GM19468 (cell line): ENCODE results near the gene TRIB2.

Experiments
- ATAC-seq: cut with Tn5 transposase; IDR thresholded peaks from one replicate; pipeline ENCODE4 v1.9.1; 2021; ENCODE audit warnings: mild to moderate bottlenecking, moderate library complexity, moderate number of reproducible peaks; ENCODE audit not compliant: unreplicated experiment; ENCODE audit errors: extremely low read depth

TRIB2 gene

DNA sequence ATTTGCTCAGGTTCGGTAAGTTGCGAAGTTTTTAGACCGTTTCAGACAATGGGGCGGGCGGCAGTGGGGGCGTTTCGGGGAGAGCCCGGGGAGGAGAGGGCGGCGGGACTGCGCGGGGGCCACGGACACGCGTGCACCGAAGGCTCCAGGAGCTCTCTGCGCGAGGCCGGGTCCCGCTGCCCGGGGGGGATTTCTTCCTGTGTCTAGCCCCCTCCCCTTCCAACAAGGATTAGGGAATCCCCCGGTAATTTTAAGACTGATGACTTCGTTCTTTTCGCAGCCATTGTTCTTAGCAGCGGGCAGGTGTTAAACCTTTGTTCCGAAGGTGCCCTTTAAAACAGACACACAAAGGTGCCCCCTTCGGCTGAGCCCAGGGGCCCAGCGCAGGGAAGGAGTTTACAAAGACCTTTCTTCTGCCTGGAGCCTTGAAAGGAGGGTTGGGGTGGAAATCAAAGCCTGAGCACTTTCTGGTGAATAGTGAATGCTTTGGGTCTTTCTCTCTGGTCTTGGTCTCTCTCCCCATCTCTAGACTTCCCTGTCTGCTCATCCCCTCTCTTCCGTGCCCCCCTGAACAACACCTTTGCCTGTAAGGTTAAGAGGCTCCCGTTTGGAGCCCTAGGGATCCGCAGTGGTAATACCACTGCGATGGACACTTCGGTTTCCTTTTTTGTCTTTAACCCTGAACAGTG, 2.1 kb downstream of the TRIB2 start:
- no peak for ATAC-seq

DNA sequence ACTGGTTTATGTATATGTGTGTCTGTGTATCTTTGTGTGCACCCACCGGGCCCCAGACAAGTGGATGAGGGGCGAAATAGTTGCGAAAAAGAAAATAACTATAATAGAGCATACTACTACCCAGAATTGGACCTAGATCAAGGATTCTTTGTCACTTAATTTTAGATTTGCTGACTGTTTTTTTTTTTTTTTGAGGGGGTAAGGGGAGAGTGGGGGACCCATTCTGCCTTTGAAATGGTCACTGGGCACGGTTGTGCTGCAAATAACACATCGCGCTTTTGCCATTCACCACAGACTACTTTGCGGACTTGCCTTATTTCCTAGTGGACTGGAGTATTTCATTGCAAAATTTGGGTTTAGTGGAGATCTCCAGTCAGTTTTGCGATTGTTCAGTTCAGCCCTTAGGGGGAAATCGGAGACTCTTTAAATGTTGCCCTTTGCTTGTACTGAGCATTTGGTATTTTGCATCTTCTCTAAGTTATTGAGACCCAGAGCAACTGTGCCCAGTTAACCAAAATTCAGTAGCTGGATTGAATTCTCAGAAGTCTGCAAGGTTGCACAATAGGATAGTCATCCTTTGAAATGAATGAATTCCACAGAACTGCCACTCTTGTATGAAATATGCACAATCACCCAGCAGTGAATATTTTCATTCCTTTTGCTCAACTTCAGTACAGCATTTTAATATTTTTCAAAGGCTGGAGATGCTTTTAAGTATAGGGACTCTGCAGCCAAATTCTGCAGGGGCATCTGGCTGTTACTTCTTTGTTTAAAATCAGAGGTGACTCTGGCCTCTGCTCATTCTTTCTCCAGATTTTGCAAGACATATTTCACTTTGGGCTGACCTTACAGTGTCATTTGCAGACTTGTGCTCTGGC, 2.9 kb downstream of the TRIB2 start:
- ATAC-seq = no peak

DNA sequence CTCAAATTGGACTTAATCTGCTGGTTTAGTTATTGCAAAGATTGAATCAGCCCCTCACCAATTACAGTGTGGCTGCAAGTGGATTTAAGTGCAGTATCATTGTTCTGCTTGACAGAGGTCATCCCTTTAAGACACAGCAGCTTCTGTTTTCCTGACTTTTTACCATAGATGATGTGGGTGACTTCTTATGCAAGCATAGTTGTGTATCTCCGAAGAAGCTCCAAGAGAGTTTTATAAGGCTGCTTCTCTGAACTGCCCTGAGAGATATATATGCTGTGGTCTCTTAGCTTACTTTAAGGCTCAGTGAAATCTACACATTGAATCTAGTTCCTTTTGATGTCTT, 3.5 kb downstream of the TRIB2 start:
- ATAC-seq = no peak

- ATAC-seq = no peak
Observed at GRCh38 chr2:12720754-12721378, 4.1 kb downstream of the TRIB2 start.

DNA sequence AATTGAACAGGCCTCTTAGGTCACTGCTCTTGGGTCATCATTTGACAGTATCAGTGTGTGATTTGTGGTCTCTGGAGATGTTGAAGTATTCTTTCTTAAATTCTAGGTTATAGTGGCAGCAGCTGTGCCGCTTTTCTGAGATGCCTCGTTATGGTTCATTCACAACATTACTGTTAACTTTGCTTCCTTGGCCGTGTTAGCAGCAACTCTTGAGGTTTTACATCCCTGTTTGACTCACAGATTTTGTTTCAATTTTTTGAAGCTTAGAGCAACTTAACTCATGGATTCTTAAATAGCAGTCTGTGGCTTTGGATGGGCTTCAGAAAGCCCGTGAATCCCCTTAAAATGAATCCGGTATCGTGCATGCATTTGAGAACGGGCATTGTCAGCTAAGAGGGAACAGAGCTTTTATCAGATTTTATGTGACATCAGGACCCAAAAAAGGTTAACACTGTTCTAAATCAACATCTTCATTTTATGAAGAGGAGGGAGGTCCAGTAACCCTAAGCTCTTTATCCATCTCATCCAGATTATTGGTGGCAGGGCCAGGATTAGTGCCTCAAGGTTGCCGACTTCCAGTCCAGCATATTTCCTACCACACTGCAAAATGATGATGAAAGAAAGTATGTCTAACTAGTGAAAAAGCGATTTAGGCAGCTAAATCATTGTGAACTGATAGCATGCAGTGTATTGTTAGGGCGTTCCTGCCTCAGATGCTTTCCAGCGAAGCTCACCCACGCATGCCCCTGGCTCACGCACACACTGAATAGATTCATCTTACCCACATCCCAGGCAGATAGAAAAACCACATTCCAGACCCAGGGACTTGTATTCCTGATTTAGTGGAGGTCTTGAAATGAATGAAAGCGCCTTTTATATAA, 5.1 kb downstream of the TRIB2 start:
- no peak for ATAC-seq

DNA sequence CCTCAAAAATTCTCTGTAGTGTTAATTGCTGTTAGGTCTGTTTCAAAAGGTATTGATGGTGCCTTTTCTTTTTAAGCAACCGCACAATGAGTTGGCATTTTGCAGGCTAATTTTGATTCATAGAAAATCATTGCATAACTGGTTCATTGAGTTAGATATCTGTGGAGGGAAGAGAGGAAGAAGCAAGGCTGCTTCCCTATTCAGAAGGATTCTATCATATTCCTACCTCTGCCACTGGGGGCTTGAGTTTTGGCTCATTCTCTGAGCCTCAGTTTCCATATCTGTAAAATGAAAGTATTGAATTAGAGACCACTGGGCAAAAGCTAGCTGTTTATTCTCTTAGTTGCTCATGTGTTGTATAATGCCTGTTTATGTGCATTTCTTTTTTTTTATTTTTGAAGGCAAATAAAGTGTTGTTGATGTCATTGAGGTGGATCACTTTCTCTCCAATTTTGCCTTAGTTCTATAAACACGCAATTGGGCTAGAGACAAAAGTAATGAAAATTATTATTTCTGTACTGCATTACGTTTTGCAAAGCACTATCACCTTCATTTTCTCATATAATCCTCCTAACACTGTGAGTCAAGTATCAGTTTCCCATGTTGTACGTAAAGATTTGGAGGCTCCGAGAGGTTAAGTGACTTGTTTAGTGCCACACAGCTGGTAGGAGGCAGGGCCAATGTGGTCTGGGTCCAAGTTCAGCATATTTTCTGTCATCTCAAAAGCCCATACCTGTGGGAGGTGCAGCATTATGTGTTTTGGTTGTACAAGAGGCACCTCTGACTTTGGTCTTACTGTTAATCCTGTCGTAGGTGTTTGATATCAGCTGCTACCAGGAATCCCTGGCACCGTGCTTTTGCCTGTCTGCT, 5.9 kb downstream of the TRIB2 start:
- no peak for ATAC-seq

GRCh38 chr2:12723736-12724463, 7.2 kb downstream of the TRIB2 start:
- no peak for ATAC-seq

GRCh38 chr2:12725233-12726187, 8.8 kb downstream of the TRIB2 start:
- ATAC-seq = no peak

DNA sequence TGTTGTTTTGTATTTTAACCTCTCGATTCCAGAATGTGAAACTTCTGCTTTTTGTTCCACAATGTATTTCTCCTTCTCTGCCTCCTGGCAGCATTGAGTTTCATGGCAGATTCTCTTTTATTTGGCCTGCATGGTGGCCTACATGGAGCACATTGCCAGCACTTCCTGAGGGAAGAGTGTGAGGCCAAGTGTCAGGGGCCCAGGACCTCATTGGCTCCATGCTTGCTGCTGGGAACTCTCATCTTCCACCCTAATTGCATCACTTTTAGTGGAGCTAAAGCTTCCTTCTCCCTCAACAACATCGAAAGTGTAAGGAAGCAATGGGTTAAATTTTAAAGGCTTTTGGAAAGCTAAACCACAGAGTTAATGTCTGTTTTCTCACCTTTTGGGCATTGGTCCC, 9.5 kb downstream of the TRIB2 start:
- no peak for ATAC-seq

DNA sequence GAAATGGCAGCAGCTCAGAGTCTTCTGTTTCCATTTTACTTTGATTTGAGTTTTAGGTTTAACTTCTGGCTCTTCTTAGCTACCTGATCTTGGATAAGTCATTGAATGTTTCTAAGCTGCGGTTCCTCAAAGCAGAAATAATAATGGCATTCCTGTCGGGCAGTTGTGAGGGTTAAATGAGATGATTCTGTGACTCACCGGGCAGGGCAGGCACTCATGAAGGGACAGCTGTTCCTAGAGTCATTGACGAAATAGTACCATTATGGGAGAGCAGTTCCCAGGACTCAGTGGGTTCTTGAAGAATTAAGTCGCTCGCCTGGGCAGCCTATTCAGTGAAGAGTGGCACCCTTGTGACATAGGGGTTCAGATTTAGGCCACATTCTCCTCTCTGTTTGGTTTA, 10.3 kb downstream of the TRIB2 start:
- no peak for ATAC-seq

DNA sequence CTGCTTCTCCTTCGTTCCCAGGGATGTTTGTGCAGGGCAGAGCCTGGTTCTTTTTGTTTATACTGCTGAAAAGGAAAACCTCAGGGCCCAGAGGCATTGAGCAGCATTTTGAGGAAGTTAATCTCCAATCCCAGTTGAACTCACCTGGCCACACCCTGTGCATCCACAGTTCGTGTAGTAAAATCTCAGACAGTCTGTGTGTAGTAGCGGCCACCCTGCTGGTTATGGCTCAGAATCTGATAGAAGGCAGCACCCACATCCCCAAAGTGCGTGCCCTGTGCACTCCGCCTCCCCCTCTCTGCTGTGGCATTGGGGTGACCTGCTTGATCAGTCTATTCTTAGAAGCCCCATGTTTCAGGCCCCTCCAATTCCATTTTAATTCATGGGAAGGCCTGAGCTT, 10.9 kb downstream of the TRIB2 start:
- ATAC-seq = no peak

- ATAC-seq = peak; percentile 93
Observed at GRCh38 chr2:12728221-12728777, 11.6 kb downstream of the TRIB2 start.

- ATAC-seq = no peak
Observed at GRCh38 chr2:12730265-12730664, 13.5 kb downstream of the TRIB2 start.

- ATAC-seq = no peak
Observed at GRCh38 chr2:12731701-12732280, 15.1 kb downstream of the TRIB2 start.

- no peak for ATAC-seq
Observed at GRCh38 chr2:12732651-12733050, 15.9 kb downstream of the TRIB2 start.

- no peak for ATAC-seq
Observed at GRCh38 chr2:12733846-12734245, 17.1 kb downstream of the TRIB2 start.
